Transverse colon (tissue), 4 donors: ENCODE measurements around the gene TIMM17A.

Experiments used
- EP300 ChIP-seq: sonication (generic); formaldehyde crosslinking; IDR thresholded peaks from one replicate; pipeline ENCODE4 v1.6.1; 2017; ENCODE audit warnings: antibody characterized with exemption, low read depth
- POLR2A ChIP-seq: fragments of 450-650 bp; IDR thresholded peaks from one replicate; pipeline ENCODE4 v1.6.1; 2016; ENCODE audit warnings: antibody characterized with exemption, mild to moderate bottlenecking, moderate library complexity
- POLR2AphosphoS5 ChIP-seq, 3 donors: sonication (generic); formaldehyde crosslinking; IDR thresholded peaks; one replicate each; pipeline ENCODE4 v1.6.1; 2016; ENCODE audit warnings: antibody characterized with exemption in 3 of 3
- TF ChIP-seq, protein P1 (sequence below), 5 experiments: fragments of 200-600 bp in 3 of 5; fragments of 450-650 bp in 2 of 5; sonication (generic) in 3 of 5; IDR thresholded peaks; 1 replicate in 2 of 5; 2 replicates in 3 of 5; pipeline ENCODE4 v1.5.1; 2016 to 2017; ENCODE audit warnings: antibody characterized with exemption in 5 of 5, inconsistent platforms in 3 of 5, mild to moderate bottlenecking in 2 of 5, moderate library complexity in 1 of 5

DNA sequence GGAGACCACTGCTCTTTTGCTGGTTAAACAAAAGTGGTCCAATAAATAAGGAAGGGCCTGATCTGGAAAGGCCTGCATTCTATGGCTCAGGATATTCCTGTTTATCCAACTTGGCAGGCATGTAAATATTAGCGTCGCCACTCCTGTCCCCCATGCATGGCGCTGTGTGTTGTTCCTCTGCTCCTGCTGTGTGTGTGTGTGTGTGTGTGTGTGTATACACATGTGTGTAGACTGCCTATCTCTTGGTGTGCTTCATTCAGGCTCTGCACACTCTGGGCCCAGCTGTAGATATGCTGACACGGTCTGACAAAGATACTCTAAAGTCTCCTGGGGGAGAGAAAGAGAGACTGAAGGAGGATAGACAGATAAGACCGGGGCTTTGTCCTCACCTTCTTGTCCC lies 15.7 kb upstream of the TIMM17A start:
- TF ChIP-seq, protein P1, sequence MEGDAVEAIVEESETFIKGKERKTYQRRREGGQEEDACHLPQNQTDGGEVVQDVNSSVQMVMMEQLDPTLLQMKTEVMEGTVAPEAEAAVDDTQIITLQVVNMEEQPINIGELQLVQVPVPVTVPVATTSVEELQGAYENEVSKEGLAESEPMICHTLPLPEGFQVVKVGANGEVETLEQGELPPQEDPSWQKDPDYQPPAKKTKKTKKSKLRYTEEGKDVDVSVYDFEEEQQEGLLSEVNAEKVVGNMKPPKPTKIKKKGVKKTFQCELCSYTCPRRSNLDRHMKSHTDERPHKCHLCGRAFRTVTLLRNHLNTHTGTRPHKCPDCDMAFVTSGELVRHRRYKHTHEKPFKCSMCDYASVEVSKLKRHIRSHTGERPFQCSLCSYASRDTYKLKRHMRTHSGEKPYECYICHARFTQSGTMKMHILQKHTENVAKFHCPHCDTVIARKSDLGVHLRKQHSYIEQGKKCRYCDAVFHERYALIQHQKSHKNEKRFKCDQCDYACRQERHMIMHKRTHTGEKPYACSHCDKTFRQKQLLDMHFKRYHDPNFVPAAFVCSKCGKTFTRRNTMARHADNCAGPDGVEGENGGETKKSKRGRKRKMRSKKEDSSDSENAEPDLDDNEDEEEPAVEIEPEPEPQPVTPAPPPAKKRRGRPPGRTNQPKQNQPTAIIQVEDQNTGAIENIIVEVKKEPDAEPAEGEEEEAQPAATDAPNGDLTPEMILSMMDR (IDR thresholded peaks at IDR 0.05), result no peak
- TF ChIP-seq POLR2A (no peak), POLR2AphosphoS5 (IDR thresholded peaks at IDR 0.05) (no peak), EP300 (no peak)
